GM10266 (cell line): ENCODE data around the gene DNPH1.

ENCODE experiments used
- DNase-seq: peaks from one replicate; pipeline ENCODE4 v3.0.0; 2012; ENCODE audit errors: extremely low spot score
- CTCF ChIP-seq: IDR thresholded peaks from 2 replicates; pipeline ENCODE4 v1.5.1; 2012; ENCODE audit warnings: mild to moderate bottlenecking, low read depth; ENCODE audit not compliant: control insufficient read depth, insufficient read depth; ENCODE audit errors: missing control alignments

DNPH1 gene

GRCh38 chr6:43219814-43220213, 9.5 kb downstream of the DNPH1 start:
- DNase-seq = no peak
- no peak for TF ChIP-seq CTCF

DNA sequence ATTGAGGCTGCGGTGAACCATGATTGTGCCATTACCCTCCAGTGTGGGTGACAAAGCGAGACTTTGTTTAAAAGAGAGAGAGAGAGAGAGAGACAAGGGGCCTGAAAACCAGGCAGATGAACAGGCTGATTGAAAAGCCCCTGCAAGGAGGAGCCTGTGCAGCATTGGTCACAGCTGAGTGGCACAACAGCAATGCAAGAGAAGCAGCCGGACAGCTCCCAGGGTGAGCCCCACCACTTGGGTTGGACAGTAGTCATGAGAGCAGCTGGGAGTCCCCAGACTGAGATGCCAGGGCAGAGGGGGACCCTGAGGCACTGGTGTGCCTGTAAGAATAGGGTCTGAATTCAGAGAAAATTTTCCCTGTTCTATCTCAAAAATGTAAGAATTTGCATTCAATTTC, 10.2 kb downstream of the DNPH1 start:
- no peak for TF ChIP-seq CTCF

DNA sequence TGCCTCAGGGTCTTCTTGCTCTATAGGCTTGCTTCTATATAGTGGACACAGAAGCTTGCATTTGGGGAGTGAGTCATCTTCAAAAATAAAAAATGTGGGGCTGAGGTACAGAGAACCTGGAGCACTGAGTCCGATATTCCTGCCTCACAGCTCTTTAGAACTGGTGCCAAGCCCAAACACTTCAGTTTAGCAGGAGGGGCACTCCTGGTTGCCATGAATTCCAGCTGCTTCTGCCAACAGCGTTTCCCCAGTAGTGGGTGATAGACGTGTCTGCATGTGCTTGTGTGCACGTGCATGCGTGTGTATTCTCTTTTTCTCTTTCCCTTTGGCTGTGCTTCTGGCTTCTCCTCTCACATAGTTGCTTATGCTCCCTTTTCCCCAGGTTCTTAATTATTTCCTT, 11.9 kb downstream of the DNPH1 start:
- DNase-seq = no peak
- no peak for TF ChIP-seq CTCF

More for the DNA sequence above, 10.2 kb downstream of the DNPH1 start:
- DNase-seq = no peak

DNA sequence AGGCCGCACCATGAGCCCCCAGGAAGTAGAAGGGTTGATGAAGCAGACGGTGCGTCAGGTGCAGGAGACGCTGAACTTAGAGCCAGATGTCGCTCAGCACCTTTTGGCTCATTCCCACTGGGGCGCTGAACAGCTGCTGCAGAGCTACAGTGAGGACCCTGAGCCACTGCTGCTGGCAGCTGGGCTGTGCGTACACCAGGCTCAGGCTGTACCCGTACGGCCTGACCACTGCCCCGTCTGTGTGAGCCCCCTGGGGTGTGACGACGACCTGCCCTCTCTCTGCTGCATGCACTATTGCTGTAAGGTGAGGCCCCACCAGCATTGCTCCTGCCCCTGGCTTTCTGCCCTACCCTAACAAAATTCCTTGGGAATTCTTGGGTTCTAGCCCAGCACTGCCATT, 13.1 kb downstream of the DNPH1 start:
- no peak for DNase-seq
- no peak for TF ChIP-seq CTCF

GRCh38 chr6:43215066-43215465, 14.2 kb downstream of the DNPH1 start:
- no peak for TF ChIP-seq CTCF

DNA sequence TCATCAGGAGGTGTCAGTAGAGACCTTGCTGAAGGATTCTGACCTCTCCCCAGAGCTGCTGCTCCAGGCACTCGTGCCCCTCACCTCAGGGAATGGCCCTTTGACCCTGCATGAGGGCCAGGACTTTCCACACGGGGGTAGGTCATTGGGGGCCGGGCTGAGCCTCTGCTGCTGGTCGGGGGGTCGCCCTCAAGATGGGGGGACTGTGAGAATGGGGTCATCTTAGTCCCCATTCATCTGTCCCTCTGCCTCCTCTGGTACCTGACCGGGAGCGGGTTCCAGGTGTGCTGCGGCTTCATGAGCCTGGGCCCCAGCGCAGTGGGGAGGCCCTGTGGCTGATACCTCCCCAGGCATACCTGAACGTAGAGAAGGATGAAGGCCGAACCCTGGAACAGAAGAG, 15.8 kb downstream of the DNPH1 start:
- TF ChIP-seq CTCF = no peak
- DNase-seq = no peak

More at GRCh38 chr6:43215066-43215465, 14.2 kb downstream of the DNPH1 start:
- no peak for DNase-seq

DNA sequence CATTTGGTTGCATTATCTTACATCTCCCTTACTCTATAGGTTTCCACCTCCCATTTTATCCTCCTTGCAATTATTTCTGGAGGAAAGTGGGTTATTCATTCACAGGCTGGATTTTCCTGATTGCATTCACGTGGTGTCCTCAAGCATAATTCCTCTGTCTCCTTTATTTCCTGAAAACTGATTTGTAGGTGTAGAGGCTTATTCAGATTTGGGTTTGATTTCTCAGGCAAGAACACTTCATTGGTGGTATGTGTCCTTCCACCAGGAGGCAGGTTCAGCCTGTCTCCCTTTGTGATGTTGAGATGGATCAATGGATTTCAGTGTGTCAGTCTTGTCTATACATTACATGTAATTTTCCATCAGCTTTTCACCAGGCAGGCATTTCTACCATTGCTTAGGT, 17.3 kb downstream of the DNPH1 start:
- DNase-seq = no peak
- TF ChIP-seq CTCF = no peak
